Right lobe of liver (tissue), 6 donors: ENCODE measurements around the gene PTPRU. TPM values are rescaled to one million over a fixed set of nuclear protein-coding genes. Genes with fewer than 3 reads are reported as not detected.

ENCODE experiments used
- ATAC-seq, 4 donors: fragments of 200-7000 bp; cut with Tn5 transposase; one replicate each; pipeline ENCODE4 v1.9.1; 2020; ENCODE audit warnings: mild to moderate bottlenecking in 4 of 4, moderate library complexity in 4 of 4
- DNase-seq, 3 donors: peaks; one replicate each; pipeline ENCODE4 v3.0.0-alpha.2; 2020
- H3K27ac ChIP-seq, 3 donors: fragments of 200-600 bp; one replicate each; pipeline ENCODE4 v1.8.0; 2022
- H3K27me3 ChIP-seq, 2 donors: fragments of 200-600 bp; one replicate each; pipeline ENCODE4 v1.8.0; 2022
- H3K36me3 ChIP-seq, 4 donors: fragments of 200-600 bp; sonication (generic) in 1 of 4; one replicate each; pipeline versions ENCODE4 v1.5.1 to v1.8.0; 2017 to 2022; ENCODE audit warnings: control low read depth in 1 of 4
- H3K4me1 ChIP-seq, 4 donors: fragments of 200-600 bp; sonication (generic) in 1 of 4; one replicate each; pipeline versions ENCODE4 v1.5.1 to v1.8.0; 2017 to 2022; ENCODE audit warnings: control low read depth in 1 of 4
- H3K4me3 ChIP-seq, 3 donors: fragments of 200-600 bp; one replicate each; pipeline ENCODE4 v1.8.0; 2022
- H3K9me3 ChIP-seq, 4 donors: fragments of 200-600 bp; sonication (generic) in 1 of 4; one replicate each; pipeline versions ENCODE4 v1.5.1 to v1.8.0; 2017 to 2022; ENCODE audit warnings: control low read depth in 1 of 4
- POLR2A ChIP-seq: fragments of 450-650 bp; IDR thresholded peaks from one replicate; pipeline ENCODE4 v1.6.1; 2017; ENCODE audit warnings: antibody characterized with exemption, mild to moderate bottlenecking
- WGBS: methylation state at CpG from one replicate; pipeline ENCODE4 v1.1.6; 2018; ENCODE audit warnings: low coverage, low lambda C conversion rate; ENCODE audit not compliant: insufficient coverage; ENCODE audit errors: missing lambda C conversion rate; 5-methylcytosine and 5-hydroxymethylcytosine counted together
- intact Hi-C, 2 donors: fragments of 100-400 bp; cut with DNase I; formaldehyde crosslinking; loops; one replicate each; pipeline versions ENCODE4 v1.11.2 to v1.14.1; 2022
- total RNA-seq, 6 experiments: library from RNA; depleted of rRNA in 2 of 6; stranded (reverse); fragments of >200 nt in 2 of 6; fragmentation: NEBNext Ultra II Directional in 3 of 6; extraction: Animal tissue kit (Norgen Biotek cat#: 25700) in 3 of 6; gene quantifications; one replicate each; pipeline versions ENCODE4 v1.1.0 to v1.2.4, GENCODE V29; 2016 to 2023
- TF ChIP-seq, protein P1 (sequence below), 4 donors: fragments of 200-600 bp in 3 of 4; fragments of 450-650 bp in 1 of 4; IDR thresholded peaks; one replicate each; pipeline versions ENCODE4 v1.5.1 to v1.8.0; 2016 to 2022; ENCODE audit warnings: antibody characterized with exemption in 4 of 4, mild to moderate bottlenecking in 2 of 4
- donor health status: DM: no; HTN: yes; CAD: no.
- donor health status: DM: no; HTN: no; CAD: no.
- donor health status: DM: no; HTN: no; CAD: no.
- donor health status: DM: no; HTN: yes; CAD: no.
- donor health status: DM: no; HTN: yes; CAD: no.

PTPRU gene
- total RNA-seq, 6 experiments from 2014 or later = 4.8 to 22.3 (median 14.5) TPM

GRCh38 chr1:29284286-29284960, 48.1 kb downstream of the PTPRU start:
- Histone ChIP-seq H3K4me3 (no peak overlapping the region), H3K27me3 (no peaks in the 10 kb centered on the region), H3K27ac (no peak overlapping the region), H3K4me1 (no peaks in the 10 kb centered on the region), H3K9me3 (no peaks in the 10 kb centered on the region), H3K36me3 (no peaks in the 10 kb centered on the region)
- intact Hi-C loops = no loop called here
- WGBS = no CpG with 5 or more reads among the region's 8 CpGs
- ATAC-seq (no peak), DNase-seq (no peak)
- no peak for TF ChIP-seq POLR2A
- TF ChIP-seq, protein P1, sequence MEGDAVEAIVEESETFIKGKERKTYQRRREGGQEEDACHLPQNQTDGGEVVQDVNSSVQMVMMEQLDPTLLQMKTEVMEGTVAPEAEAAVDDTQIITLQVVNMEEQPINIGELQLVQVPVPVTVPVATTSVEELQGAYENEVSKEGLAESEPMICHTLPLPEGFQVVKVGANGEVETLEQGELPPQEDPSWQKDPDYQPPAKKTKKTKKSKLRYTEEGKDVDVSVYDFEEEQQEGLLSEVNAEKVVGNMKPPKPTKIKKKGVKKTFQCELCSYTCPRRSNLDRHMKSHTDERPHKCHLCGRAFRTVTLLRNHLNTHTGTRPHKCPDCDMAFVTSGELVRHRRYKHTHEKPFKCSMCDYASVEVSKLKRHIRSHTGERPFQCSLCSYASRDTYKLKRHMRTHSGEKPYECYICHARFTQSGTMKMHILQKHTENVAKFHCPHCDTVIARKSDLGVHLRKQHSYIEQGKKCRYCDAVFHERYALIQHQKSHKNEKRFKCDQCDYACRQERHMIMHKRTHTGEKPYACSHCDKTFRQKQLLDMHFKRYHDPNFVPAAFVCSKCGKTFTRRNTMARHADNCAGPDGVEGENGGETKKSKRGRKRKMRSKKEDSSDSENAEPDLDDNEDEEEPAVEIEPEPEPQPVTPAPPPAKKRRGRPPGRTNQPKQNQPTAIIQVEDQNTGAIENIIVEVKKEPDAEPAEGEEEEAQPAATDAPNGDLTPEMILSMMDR (IDR thresholded peaks at IDR 0.05) = no peak

GRCh38 chr1:29284961-29285560, 48.7 kb downstream of the PTPRU start:
- 94% methylated on average over 3 of the region's 5 CpGs for WGBS
- DNase-seq (no peak), ATAC-seq (no peak)
- intact Hi-C loops = no loop called here
- Histone ChIP-seq H3K27me3 (no peaks in the 10 kb centered on the region), H3K27ac (no peak overlapping the region), H3K9me3 (no peaks in the 10 kb centered on the region), H3K4me3 (no peak overlapping the region), H3K36me3 (no peaks in the 10 kb centered on the region), H3K4me1 (no peaks in the 10 kb centered on the region)
- TF ChIP-seq, protein P1 (IDR thresholded peaks at IDR 0.05) = no peak
- TF ChIP-seq POLR2A = no peak

- WGBS = 95% methylated on average over 7 of the region's 7 CpGs
These were observed 49.4 kb downstream of the PTPRU start for GRCh38 chr1:29285771-29286170.

GRCh38 chr1:29286194-29286767, 50.0 kb downstream of the PTPRU start:
- WGBS = 95% methylated on average over 3 of the region's 4 CpGs
- TF ChIP-seq POLR2A = no peak
- Histone ChIP-seq H3K4me1 (no peaks in the 10 kb centered on the region), H3K27ac (no peak overlapping the region), H3K36me3 (no peaks in the 10 kb centered on the region), H3K9me3 (no peaks in the 10 kb centered on the region), H3K27me3 (no peaks in the 10 kb centered on the region), H3K4me3 (no peak overlapping the region)
- ATAC-seq (no peak), DNase-seq (no peak)
- intact Hi-C loops = no loop called here

More at GRCh38 chr1:29285771-29286170, 49.4 kb downstream of the PTPRU start:
- no peak for ATAC-seq
- TF ChIP-seq POLR2A = no peak
- TF ChIP-seq, protein P1 (IDR thresholded peaks at IDR 0.05) = no peak
- intact Hi-C loops = no loop called here
- no peak overlapping the region for H3K27ac ChIP-seq
- no peaks in the 10 kb centered on the region for H3K9me3 ChIP-seq
- H3K4me1 ChIP-seq = no peaks in the 10 kb centered on the region
- no peaks in the 10 kb centered on the region for H3K27me3 ChIP-seq
- no peak overlapping the region for H3K4me3 ChIP-seq
- H3K36me3 ChIP-seq = no peaks in the 10 kb centered on the region
- DNase-seq = no peak

GRCh38 chr1:29289493-29289892, 53.2 kb downstream of the PTPRU start:
- no peaks in the 10 kb centered on the region for H3K27me3 ChIP-seq
- 95% methylated on average over 4 of the region's 11 CpGs for WGBS
- intact Hi-C loops = no loop called here
- no peak for ATAC-seq
- no peak overlapping the region for H3K4me3 ChIP-seq
- DNase-seq = no peak
- H3K4me1 ChIP-seq = no peaks in the 10 kb centered on the region
- TF ChIP-seq POLR2A = no peak
- TF ChIP-seq, protein P1 (IDR thresholded peaks at IDR 0.05) = no peak
- H3K36me3 ChIP-seq = no peaks in the 10 kb centered on the region
- H3K9me3 ChIP-seq = no peaks in the 10 kb centered on the region
- H3K27ac ChIP-seq = no peak overlapping the region
